Testis (tissue), 3 donors: ENCODE results near the gene TCTN3. TPM values are rescaled to one million over a fixed set of nuclear protein-coding genes. Genes with fewer than 3 reads are reported as not detected.

ENCODE experiments used
- DNase-seq: peaks from one replicate; pipeline ENCODE4 v3.0.0-alpha.2; 2019
- H3K27ac ChIP-seq, 2 donors: fragments of 200-600 bp; sonication (generic); one replicate each; pipeline ENCODE4 v1.5.1; 2019
- H3K27me3 ChIP-seq: fragments of 200-600 bp; sonication (generic); one replicate; pipeline ENCODE4 v1.5.1; 2019
- H3K36me3 ChIP-seq: fragments of 200-600 bp; sonication (generic); one replicate; pipeline ENCODE4 v1.5.1; 2017; ENCODE audit warnings: low read depth; ENCODE audit errors: missing control alignments
- H3K4me1 ChIP-seq: fragments of 200-600 bp; sonication (generic); one replicate; pipeline ENCODE4 v1.5.1; 2019
- H3K4me3 ChIP-seq, 2 donors: fragments of 200-600 bp; sonication (generic); one replicate each; pipeline ENCODE4 v1.5.1; 2017 to 2019
- H3K9me3 ChIP-seq: fragments of 200-600 bp; sonication (generic); one replicate; pipeline ENCODE4 v1.5.1; 2017
- CTCF ChIP-seq, 3 experiments: fragments of 450-650 bp in 2 of 3; fragments of 200-600 bp in 1 of 3; sonication (generic) in 1 of 3; IDR thresholded peaks; one replicate each; pipeline ENCODE4 v1.5.1; 2016 to 2019; ENCODE audit warnings: antibody characterized with exemption in 3 of 3, mild to moderate bottlenecking in 2 of 3, moderate library complexity in 1 of 3
- POLR2A ChIP-seq: fragments of 450-650 bp; IDR thresholded peaks from one replicate; pipeline ENCODE4 v1.6.1; 2017; ENCODE audit warnings: antibody characterized with exemption, mild to moderate bottlenecking, moderate library complexity
- WGBS, 2 donors: methylation state at CpG; one replicate each; pipeline ENCODE4 v1.1.5; 2018; 5-methylcytosine and 5-hydroxymethylcytosine counted together
- intact Hi-C: fragments of 100-400 bp; cut with DNase I; formaldehyde crosslinking; loops from one replicate; pipeline ENCODE4 v1.15.1; 2023; ENCODE audit warnings: low total_unique reads
- polyA plus RNA-seq: library from polyadenylated mRNA; stranded (reverse); fragments of 350-450 nt; fragmentation: Illumina TruSeq; extraction: RNeasy Lipid Tissue Mini Kit (QIAGEN cat#74804); gene quantifications from one replicate; pipeline ENCODE4 v1.2.3, GENCODE V29; 2014; ENCODE audit warnings: low read depth, low replicate concordance; ENCODE audit not compliant: insufficient read depth
- total RNA-seq, 2 donors: library from RNA; depleted of rRNA; stranded (reverse); fragments of >200 nt; gene quantifications; one replicate each; pipeline ENCODE4 v1.2.3, GENCODE V29; 2016

TCTN3 gene
- total and polyA plus RNA-seq, 3 donors from 2014 or later = 29.3 to 44.6 (median 29.7) TPM

- H3K36me3 ChIP-seq = no peaks in the 10 kb centered on the region
- no peak for TF ChIP-seq CTCF (IDR thresholded peaks at IDR 0.05)
- TF ChIP-seq POLR2A = no peak
- no peak for DNase-seq
- 78 to 82% methylated on average over 2 of the region's 2 CpGs for WGBS, 2 donors
- H3K27me3 ChIP-seq = no peaks in the 10 kb centered on the region
- peaks cover 1% of the 10 kb centered on the region for H3K4me1 ChIP-seq
- intact Hi-C loops = no loop called here
- no peak overlapping the region for H3K27ac ChIP-seq
- no peaks in the 10 kb centered on the region for H3K9me3 ChIP-seq
- no peak overlapping the region for H3K4me3 ChIP-seq
These were observed 43.5 kb downstream of the TCTN3 start for GRCh38 chr10:95650232-95650631.

- H3K9me3 ChIP-seq = no peaks in the 10 kb centered on the region
- no peak overlapping the region for H3K4me3 ChIP-seq
- no peaks in the 10 kb centered on the region for H3K36me3 ChIP-seq
- no peak for TF ChIP-seq CTCF (IDR thresholded peaks at IDR 0.05)
- no peaks in the 10 kb centered on the region for H3K4me1 ChIP-seq
- H3K27ac ChIP-seq = no peak overlapping the region
- WGBS, 2 donors = 100% methylated on average over 1 of the region's 1 CpG
- DNase-seq = no peak
- H3K27me3 ChIP-seq = no peaks in the 10 kb centered on the region
- intact Hi-C loops = no loop called here
These were observed 45.6 kb downstream of the TCTN3 start for GRCh38 chr10:95648138-95648537.

- 100% methylated on average over 1 of the region's 1 CpG for WGBS, 2 donors
- H3K9me3 ChIP-seq = no peaks in the 10 kb centered on the region
- no peak for DNase-seq
- no peak for TF ChIP-seq CTCF (IDR thresholded peaks at IDR 0.05)
- no peak for TF ChIP-seq POLR2A
- H3K4me3 ChIP-seq = no peak overlapping the region
- H3K27me3 ChIP-seq = no peaks in the 10 kb centered on the region
- no peaks in the 10 kb centered on the region for H3K4me1 ChIP-seq
- intact Hi-C loops = no loop called here
- H3K27ac ChIP-seq = no peak overlapping the region
- H3K36me3 ChIP-seq = no peaks in the 10 kb centered on the region
These were observed 47.6 kb downstream of the TCTN3 start for GRCh38 chr10:95646160-95646559.

GRCh38 chr10:95644901-95645300, 48.8 kb downstream of the TCTN3 start:
- Histone ChIP-seq H3K4me3 (no peak overlapping the region), H3K27me3 (no peaks in the 10 kb centered on the region), H3K27ac (no peak overlapping the region), H3K36me3 (no peaks in the 10 kb centered on the region), H3K9me3 (no peaks in the 10 kb centered on the region), H3K4me1 (no peaks in the 10 kb centered on the region)
- intact Hi-C loops = no loop called here
- TF ChIP-seq POLR2A (no peak), CTCF (IDR thresholded peaks at IDR 0.05) (no peak)
- no peak for DNase-seq
- WGBS, 2 donors = 41 to 63% methylated on average over 1 of the region's 1 CpG

- no peak for DNase-seq
- Histone ChIP-seq H3K36me3 (no peaks in the 10 kb centered on the region), H3K9me3 (no peaks in the 10 kb centered on the region), H3K4me1 (no peaks in the 10 kb centered on the region), H3K4me3 (no peak overlapping the region), H3K27me3 (no peaks in the 10 kb centered on the region), H3K27ac (no peak overlapping the region)
- intact Hi-C loops = no loop called here
- TF ChIP-seq POLR2A = no peak
- TF ChIP-seq CTCF (IDR thresholded peaks at IDR 0.05) = no peak
- WGBS, 2 donors = 100% methylated on average over 1 of the region's 1 CpG
These were observed 52.8 kb downstream of the TCTN3 start for GRCh38 chr10:95640891-95641315.
